K562 (cell line): ENCODE measurements around the gene HOMEZ. TPM values are rescaled to one million over a fixed set of nuclear protein-coding genes. Genes with fewer than 3 reads are reported as not detected.

ENCODE experiments used
- CBFA2T2 ChIP-seq: fragments of 450-650 bp; conservative IDR thresholded peaks from 2 replicates; pipeline ENCODE4 v1.6.1; 2017; ENCODE audit warnings: mild to moderate bottlenecking
- E2F6 ChIP-seq, 2 experiments: IDR thresholded peaks; 2 replicates each; pipeline ENCODE4 v1.6.1; 2011; ENCODE audit warnings: borderline replicate concordance in 1 of 2, control low read depth in 1 of 2, low read depth in 1 of 2, low read length in 1 of 2, mild to moderate bottlenecking in 1 of 2, mixed read lengths in 1 of 2, moderate library complexity in 1 of 2; ENCODE audit not compliant: insufficient read depth in 1 of 2, insufficient read length in 1 of 2, poor library complexity in 1 of 2, severe bottlenecking in 1 of 2; ENCODE audit errors: extremely low read depth in 1 of 2
- MAZ ChIP-seq, 2 experiments: fragments of 450-650 bp in 1 of 2; sonication (generic) in 1 of 2; formaldehyde crosslinking; IDR thresholded peaks in 1 of 2; conservative IDR thresholded peaks in 1 of 2; 2 replicates each; pipeline versions ENCODE4 v1.4.0 to v1.5.0; 2020; ENCODE audit warnings: mild to moderate bottlenecking in 1 of 2, missing genetic modification reagents in 1 of 2
- MEIS2 ChIP-seq: fragments of 450-650 bp; IDR thresholded peaks from 2 replicates; pipeline ENCODE4 v1.6.1; 2014; ENCODE audit warnings: mild to moderate bottlenecking; ENCODE audit not compliant: partially characterized antibody
- NCOA6 ChIP-seq: fragments of 450-650 bp; IDR thresholded peaks from 2 replicates; pipeline ENCODE4 v1.6.1; 2017; ENCODE audit warnings: mild to moderate bottlenecking
- TOE1 ChIP-seq, 2 experiments: fragments of 450-650 bp in 1 of 2; sonication (generic) in 1 of 2; formaldehyde crosslinking in 1 of 2; IDR thresholded peaks; 2 replicates each; pipeline versions ENCODE4 v1.7.1 to v1.8.0; 2016 to 2022; ENCODE audit warnings: borderline replicate concordance in 2 of 2, mild to moderate bottlenecking in 2 of 2, antibody characterized with exemption in 1 of 2, inconsistent platforms in 1 of 2, low read depth in 1 of 2, missing genetic modification reagents in 1 of 2, moderate library complexity in 1 of 2
- ZNF444 ChIP-seq: fragments of 250-450 bp; sonication (Bioruptor Pico); IDR thresholded peaks from 2 replicates; pipeline ENCODE4 v1.4.0; 2020; ENCODE audit warnings: mild to moderate bottlenecking, moderate library complexity
- polyA plus RNA-seq, 8 experiments: library from polyadenylated mRNA; depleted of rRNA in 4 of 8; stranded (reverse) in 5 of 8; unstranded in 3 of 8; fragments of >200 nt; fragmentation: Nextera tagmentation in 2 of 8; fragmentation: Illumina TruSeq in 1 of 8; extraction: Ambion mirVana in 2 of 8; extraction: Trizol in 1 of 8; gene quantifications; 2 replicates each; pipeline versions ENCODE4 v1.2.1 to v1.2.3, GENCODE V29; 2011 to 2014; ENCODE audit warnings: inconsistent platforms in 1 of 8, missing spikeins in 1 of 8
- total RNA-seq, 7 experiments: library from RNA; depleted of rRNA in 6 of 7; stranded (reverse); fragments of >200 nt in 6 of 7; fragmentation: Illumina TruSeq in 2 of 7; extraction: Trizol in 2 of 7; gene quantifications; 2 replicates each; pipeline versions ENCODE4 v1.2.1 to v1.2.3, GENCODE V29; 2011 to 2021; ENCODE audit warnings: low replicate concordance in 1 of 7
- TF ChIP-seq, protein P1 (sequence below): sonication (generic); formaldehyde crosslinking; IDR thresholded peaks from 2 replicates; pipeline ENCODE4 v1.8.1; 2023; ENCODE audit warnings: missing genetic modification reagents, mild to moderate bottlenecking, borderline replicate concordance
- TF ChIP-seq, protein P2 (sequence below), 3 experiments: fragments of 200-800 bp in 1 of 3; fragments of 250-450 bp in 1 of 3; fragments of 450-650 bp in 1 of 3; sonication (Bioruptor Pico) in 1 of 3; sonication (Bioruptor generic) in 1 of 3; formaldehyde crosslinking in 1 of 3; IDR thresholded peaks; 2 replicates each; pipeline versions ENCODE4 v1.6.1 to v1.8.0; 2016 to 2022; ENCODE audit warnings: mild to moderate bottlenecking in 2 of 3, missing genetic modification characterization in 2 of 3, missing compliant biosample characterization in 1 of 3, moderate library complexity in 1 of 3

Gene HOMEZ
- total and polyA plus RNA-seq, 9 of the 15 experiments (the other 6 are each of a cell fraction or from before 2014, with no cell fraction given) = 3.0 to 30.2 (median 16.9) TPM

DNA sequence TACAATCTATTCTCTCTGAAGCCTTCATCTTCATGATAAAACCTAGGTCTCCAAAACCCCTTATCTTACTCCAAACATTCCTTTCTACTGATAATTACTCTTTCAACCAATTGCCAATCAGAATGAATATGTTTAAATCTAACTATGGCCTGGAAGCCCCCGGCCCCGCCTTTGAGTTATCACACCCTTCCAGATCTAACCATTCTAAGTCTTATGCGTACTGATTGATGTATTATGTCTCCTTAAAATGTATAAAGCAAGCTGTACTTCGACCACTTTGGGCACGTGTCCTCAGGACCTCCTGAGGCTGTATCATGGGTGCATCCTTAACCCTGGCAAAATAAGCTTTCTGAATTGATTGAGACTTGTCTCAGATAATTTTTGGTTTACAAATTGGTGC, 49.7 kb upstream of the HOMEZ start (continued):
- TF ChIP-seq E2F6 (IDR thresholded peaks at IDR 0.05; ENCODE audit: borderline replicate concordance in 1 of 2, extremely low read depth in 1 of 2, insufficient read depth in 1 of 2, insufficient read length in 1 of 2, low read depth in 1 of 2, low read length in 1 of 2, poor library complexity in 1 of 2, severe bottlenecking in 1 of 2) = peak in 1 of 2 experiments; percentile 20
- peak; percentile 43 for TF ChIP-seq MEIS2
- no peak for TF ChIP-seq NCOA6
- no peak for TF ChIP-seq MAZ (CRISPR knock-in tag; conservative IDR thresholded peaks at IDR 0.05 in 1 of 2, IDR thresholded peaks at IDR 0.05 in 1 of 2)
- TF ChIP-seq TOE1 (IDR thresholded peaks at IDR 0.05; ENCODE audit: borderline replicate concordance) = no peak
- no peak for TF ChIP-seq TOE1 (CRISPR knock-in tag; IDR thresholded peaks at IDR 0.05; ENCODE audit: borderline replicate concordance, low read depth)
- TF ChIP-seq, protein P1, sequence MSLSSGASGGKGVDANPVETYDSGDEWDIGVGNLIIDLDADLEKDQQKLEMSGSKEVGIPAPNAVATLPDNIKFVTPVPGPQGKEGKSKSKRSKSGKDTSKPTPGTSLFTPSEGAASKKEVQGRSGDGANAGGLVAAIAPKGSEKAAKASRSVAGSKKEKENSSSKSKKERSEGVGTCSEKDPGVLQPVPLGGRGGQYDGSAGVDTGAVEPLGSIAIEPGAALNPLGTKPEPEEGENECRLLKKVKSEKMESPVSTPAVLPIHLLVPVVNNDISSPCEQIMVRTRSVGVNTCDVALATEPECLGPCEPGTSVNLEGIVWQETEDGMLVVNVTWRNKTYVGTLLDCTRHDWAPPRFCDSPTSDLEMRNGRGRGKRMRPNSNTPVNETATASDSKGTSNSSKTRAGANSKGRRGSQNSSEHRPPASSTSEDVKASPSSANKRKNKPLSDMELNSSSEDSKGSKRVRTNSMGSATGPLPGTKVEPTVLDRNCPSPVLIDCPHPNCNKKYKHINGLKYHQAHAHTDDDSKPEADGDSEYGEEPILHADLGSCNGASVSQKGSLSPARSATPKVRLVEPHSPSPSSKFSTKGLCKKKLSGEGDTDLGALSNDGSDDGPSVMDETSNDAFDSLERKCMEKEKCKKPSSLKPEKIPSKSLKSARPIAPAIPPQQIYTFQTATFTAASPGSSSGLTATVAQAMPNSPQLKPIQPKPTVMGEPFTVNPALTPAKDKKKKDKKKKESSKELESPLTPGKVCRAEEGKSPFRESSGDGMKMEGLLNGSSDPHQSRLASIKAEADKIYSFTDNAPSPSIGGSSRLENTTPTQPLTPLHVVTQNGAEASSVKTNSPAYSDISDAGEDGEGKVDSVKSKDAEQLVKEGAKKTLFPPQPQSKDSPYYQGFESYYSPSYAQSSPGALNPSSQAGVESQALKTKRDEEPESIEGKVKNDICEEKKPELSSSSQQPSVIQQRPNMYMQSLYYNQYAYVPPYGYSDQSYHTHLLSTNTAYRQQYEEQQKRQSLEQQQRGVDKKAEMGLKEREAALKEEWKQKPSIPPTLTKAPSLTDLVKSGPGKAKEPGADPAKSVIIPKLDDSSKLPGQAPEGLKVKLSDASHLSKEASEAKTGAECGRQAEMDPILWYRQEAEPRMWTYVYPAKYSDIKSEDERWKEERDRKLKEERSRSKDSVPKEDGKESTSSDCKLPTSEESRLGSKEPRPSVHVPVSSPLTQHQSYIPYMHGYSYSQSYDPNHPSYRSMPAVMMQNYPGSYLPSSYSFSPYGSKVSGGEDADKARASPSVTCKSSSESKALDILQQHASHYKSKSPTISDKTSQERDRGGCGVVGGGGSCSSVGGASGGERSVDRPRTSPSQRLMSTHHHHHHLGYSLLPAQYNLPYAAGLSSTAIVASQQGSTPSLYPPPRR (CRISPR knock-in tag) = no peak
- peak; percentile 42 for TF ChIP-seq CBFA2T2
- TF ChIP-seq, protein P2, sequence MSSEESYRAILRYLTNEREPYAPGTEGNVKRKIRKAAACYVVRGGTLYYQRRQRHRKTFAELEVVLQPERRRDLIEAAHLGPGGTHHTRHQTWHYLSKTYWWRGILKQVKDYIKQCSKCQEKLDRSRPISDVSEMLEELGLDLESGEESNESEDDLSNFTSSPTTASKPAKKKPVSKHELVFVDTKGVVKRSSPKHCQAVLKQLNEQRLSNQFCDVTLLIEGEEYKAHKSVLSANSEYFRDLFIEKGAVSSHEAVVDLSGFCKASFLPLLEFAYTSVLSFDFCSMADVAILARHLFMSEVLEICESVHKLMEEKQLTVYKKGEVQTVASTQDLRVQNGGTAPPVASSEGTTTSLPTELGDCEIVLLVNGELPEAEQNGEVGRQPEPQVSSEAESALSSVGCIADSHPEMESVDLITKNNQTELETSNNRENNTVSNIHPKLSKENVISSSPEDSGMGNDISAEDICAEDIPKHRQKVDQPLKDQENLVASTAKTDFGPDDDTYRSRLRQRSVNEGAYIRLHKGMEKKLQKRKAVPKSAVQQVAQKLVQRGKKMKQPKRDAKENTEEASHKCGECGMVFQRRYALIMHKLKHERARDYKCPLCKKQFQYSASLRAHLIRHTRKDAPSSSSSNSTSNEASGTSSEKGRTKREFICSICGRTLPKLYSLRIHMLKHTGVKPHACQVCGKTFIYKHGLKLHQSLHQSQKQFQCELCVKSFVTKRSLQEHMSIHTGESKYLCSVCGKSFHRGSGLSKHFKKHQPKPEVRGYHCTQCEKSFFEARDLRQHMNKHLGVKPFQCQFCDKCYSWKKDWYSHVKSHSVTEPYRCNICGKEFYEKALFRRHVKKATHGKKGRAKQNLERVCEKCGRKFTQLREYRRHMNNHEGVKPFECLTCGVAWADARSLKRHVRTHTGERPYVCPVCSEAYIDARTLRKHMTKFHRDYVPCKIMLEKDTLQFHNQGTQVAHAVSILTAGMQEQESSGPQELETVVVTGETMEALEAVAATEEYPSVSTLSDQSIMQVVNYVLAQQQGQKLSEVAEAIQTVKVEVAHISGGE (CRISPR knock-in tag; IDR thresholded peaks at IDR 0.05) = no peak
- no peak for TF ChIP-seq ZNF444
